SKM-1 (cell line): ENCODE data around the gene KRT38.
"Not testable (repeated sequence)": the region's sequence is repeated elsewhere in the genome, so short reads cannot be mapped to it uniquely, and the experiment has no call there.

Experiments used
- DNase-seq: peaks from one replicate; lab custom pipeline; 2025; ENCODE audit not compliant: unreplicated experiment; lab: John Stamatoyannopoulos, UW

The KRT38 gene

GRCh38 chr17:41396340-41396739, 44.4 kb downstream of the KRT38 start:
- DNase-seq: no peak

GRCh38 chr17:41395611-41396010, 45.2 kb downstream of the KRT38 start:
- DNase-seq: no peak

DNA sequence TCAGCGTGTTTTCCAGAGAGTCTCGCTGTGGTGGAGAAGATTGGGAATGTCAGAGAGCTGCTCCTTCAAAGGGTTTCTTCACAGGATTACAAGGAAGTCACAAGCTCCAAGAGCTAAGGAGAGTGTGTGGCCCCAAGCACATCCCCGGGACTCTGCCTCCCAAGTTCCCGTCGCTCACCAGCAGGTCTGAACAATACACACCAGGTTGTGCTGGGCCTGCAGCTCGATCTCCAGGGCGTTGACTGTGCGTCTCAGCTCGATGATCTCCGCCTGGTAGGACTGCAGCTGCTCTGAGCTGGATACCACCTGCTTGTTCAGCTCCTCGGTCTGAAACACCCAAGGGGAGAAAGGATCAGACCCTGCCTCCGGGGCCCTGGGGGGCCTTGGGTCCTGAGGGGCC, 45.7 kb downstream of the KRT38 start:
- DNase-seq: not testable (repeated sequence)

DNA sequence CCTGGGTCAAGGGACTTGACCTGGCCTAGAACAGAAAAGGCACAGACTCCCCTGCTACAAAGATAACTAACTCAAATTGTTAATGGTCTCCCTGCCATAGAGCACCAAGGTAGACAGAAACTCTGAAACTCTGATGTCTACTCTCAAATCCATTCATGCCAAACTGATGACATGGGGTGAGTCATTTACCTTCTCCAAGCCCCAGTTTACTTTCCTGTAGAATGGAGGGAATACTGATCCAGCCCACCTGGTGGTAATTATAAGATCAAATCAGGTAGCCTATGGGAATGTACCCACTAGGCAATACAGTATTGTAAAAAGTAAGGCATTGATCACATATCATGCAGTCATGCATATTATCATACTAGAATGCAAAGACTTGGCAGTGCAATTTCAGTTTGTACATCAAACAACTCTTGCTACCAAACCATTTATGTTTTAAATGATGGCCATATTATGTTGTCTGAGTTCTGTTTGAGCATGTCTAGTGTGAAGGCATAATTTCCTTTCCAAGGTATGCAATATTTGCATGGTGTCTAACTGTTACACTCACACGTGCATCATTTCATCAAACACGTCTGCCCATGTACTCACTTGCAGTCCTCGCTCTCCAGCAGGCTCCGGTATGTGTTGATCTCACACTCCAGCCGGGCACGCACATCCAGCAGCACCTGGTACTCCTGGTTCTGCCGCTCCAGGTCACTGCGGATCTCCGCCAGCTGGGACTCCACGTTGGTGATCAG, 46.4 kb downstream of the KRT38 start:
- DNase-seq: no peak

- DNase-seq: no peak
These were observed 47.0 kb downstream of the KRT38 start for GRCh38 chr17:41393826-41394225.

- DNase-seq: no peak
These were observed 47.5 kb downstream of the KRT38 start for GRCh38 chr17:41393294-41393693.

DNA sequence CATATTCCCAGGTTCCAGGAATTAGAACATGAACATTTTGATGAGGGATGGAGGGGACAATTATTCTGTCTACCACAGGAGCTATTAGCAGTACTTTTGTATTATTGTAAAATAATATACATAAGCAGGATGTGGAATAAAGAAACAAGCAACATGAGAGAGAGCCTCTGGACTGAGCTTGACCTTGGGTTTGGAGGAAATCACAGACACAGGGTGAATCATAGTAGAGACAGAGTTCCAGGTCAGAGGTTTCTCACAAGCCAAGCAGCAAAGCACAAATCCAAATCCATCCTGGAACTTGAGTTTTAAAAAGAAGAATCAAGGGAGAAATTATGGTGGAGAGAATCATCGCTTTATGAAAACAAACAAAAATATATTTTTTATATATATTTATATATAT, 48.5 kb downstream of the KRT38 start:
- no peak for DNase-seq

GRCh38 chr17:41391535-41391934, 49.2 kb downstream of the KRT38 start:
- no peak for DNase-seq

DNA sequence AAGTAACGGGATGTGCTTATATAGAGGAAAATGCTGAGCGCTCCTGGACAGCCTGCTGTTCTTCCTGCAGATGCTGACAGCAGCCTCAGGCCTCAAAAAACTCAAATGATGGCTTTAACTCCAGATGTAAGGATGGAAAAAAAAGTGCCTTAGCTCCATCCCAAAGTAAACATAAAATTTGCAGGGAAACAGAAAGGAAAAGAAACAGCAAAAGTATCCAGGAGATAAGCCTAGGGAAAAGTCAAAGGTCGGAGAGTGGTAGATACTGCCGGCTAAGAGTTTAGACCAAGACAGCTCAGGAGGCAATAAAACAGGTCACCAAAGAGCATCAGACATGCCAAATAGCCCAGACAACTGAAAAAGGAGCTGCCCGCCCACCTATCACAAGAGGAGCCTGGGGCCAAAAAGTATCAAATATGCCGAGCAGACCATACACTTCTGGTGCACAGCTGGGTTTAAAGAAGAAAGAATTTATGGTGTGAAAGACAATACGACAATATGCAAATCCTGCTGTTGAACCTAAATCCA, 50.3 kb downstream of the KRT38 start:
- no peak for DNase-seq

DNA sequence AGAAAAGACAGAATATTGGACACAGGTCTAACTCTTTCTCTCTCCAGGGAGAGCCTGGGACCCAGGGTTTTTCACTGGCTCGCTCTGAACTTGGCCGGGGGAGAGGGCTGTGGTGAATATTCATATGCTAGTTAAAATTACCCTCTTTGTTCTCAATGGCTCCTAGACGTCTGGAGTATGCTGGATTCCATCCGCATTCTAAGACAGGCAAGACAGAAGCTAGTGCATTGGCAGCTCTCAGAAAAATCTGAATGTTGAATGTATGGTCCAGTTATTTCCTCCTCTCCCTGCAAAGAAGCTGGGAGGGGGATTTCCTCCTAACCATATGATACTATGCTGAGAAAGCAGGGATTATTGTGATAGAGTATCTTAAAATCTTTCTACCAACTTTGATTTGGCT, 53.1 kb downstream of the KRT38 start:
- no peak for DNase-seq

- DNase-seq: no peak
These were observed 54.6 kb downstream of the KRT38 start for GRCh38 chr17:41386227-41386626.
